WI38 (cell line): Measurements from ENCODE around the gene PBX1.

Experiments used
- H3K4me3 ChIP-seq: 2 replicates; pipeline ENCODE4 v1.5.1; 2011; ENCODE audit warnings: low read depth, mild to moderate bottlenecking, control low read depth, low read length
- TF ChIP-seq, protein P1 (sequence below): IDR thresholded peaks from 2 replicates; pipeline ENCODE4 v1.5.1; 2012; ENCODE audit warnings: low read depth, mild to moderate bottlenecking, control low read depth, low read length

Gene PBX1

DNA sequence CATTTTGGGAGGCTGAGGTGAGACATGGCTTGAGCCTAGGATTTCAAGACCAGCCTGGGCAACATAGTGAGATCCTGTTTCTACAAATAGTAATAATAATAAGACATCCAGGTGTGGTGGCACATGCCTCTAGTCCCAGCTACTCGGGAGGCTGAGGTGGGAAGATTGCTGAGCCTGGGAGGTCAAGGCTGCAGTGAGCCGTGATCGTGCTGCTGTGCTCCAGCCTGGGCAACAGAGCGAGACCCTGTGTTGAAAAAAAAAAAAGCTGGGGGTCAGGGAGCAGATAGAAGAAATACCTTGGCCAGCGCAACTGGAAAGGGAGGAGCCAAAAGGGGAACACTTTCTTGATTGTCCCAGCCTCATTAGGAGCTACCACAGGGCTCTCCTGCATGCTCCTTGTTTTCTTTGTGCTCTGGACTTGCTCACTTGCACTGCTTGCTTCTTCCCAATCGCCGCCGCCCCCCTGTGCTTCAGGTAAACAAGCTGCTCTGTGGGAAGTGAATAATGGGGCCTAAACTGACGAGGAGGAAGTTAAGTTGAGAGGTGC is 31.1 kb downstream of the PBX1 start:
- TF ChIP-seq, protein P1, sequence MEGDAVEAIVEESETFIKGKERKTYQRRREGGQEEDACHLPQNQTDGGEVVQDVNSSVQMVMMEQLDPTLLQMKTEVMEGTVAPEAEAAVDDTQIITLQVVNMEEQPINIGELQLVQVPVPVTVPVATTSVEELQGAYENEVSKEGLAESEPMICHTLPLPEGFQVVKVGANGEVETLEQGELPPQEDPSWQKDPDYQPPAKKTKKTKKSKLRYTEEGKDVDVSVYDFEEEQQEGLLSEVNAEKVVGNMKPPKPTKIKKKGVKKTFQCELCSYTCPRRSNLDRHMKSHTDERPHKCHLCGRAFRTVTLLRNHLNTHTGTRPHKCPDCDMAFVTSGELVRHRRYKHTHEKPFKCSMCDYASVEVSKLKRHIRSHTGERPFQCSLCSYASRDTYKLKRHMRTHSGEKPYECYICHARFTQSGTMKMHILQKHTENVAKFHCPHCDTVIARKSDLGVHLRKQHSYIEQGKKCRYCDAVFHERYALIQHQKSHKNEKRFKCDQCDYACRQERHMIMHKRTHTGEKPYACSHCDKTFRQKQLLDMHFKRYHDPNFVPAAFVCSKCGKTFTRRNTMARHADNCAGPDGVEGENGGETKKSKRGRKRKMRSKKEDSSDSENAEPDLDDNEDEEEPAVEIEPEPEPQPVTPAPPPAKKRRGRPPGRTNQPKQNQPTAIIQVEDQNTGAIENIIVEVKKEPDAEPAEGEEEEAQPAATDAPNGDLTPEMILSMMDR: no peak
- no peak overlapping the region for H3K4me3 ChIP-seq

DNA sequence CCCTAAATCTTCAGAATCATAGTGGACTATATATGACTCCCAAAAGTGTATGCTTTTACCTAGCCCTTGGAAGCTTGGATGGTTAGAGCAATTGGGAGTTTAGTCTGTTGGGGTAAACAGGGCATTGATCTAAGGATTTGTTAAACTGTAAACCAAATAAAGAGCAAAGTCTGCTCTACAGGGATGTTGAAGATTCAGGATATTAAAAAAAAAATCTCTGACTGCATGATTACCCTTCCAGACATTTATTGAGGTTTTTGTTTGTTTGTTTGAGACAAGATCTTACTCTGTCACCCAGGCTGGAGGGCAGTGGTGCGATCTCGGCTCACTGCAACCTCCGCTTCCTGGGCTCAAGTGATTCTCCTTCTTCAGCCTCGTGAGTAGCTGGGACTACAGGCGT is 31.6 kb downstream of the PBX1 start:
- TF ChIP-seq, protein P1: no peak
- H3K4me3 ChIP-seq: no peak overlapping the region

DNA sequence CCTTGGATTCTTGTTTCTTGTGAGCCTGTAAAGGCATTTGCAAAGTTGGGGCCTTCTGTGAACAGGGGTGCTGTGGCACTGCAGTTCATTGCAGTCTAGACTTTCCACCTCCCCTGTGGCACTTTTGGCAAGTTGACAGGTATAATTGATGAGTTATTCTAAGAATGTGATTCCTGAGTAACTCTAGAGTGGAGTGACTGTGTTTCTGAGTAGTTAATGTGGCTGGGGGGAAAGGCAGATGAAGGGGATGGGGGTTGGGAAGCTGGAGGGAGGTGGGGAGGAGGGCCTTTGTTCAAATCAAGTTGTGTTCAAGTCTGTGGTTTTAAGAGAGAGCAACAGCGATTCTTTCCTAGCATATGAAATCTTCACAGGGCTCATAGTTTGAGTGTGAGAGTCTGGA is 32.9 kb downstream of the PBX1 start:
- TF ChIP-seq, protein P1: no peak
- no peak overlapping the region for H3K4me3 ChIP-seq

DNA sequence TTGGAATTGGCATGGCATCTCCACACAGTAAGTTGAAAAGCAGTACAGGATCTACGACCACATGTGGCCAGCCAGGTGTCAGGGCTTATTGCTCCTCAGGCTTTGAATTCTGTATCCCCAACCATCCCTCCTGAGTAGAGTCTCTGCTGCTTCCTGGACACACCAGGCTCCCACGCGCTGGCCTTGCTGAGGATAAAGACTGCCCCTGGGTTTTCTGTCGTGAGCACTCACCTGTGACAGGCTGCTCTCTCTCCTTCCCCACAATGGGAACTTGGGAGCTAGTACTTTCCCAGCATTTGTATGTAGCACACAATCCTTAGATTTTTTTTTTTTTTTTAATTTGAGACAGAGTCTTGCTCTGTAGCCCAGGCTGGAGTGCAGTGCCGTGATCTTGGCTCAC is 33.6 kb downstream of the PBX1 start:
- no peak overlapping the region for H3K4me3 ChIP-seq
- TF ChIP-seq, protein P1: no peak

DNA sequence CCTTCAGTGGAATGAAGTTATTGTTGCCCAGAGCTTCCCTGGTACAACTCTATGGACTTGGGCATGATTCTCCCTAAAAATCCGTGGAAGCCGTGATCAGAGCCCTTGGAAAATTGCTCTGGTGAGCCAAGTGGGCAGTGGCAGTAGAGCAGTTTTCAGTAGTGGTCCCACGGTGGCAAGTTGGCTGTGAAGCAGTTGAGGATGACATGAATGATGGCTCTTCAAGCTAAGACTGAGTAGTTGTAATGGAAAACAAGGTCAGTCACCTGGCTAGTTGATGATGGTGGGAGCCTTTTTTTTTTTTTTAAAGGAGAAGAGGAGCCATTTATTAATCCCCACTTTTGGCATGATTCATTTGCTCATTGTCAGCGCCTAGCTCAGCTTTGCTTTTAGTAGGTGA is 36.2 kb downstream of the PBX1 start:
- TF ChIP-seq, protein P1: no peak
- H3K4me3 ChIP-seq: no peak overlapping the region

DNA sequence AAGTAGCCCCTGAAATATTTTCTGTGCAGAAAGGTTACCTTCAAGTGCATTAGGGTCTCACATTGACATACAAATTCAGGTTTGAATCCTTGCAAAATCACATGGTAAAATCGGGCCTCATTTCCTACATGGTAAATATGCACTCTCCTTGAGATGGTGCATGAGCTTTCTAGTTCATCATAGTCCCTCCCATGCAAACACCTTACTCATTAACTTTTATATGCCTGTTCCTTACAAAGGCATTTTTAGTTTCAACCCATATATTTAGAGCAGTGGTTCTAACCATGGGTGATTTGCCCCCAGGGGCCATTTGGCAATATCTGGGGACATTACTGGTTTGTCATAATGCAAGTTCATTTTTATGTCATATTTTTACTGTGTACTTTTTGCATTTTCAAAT is 37.2 kb downstream of the PBX1 start:
- H3K4me3 ChIP-seq: no peak overlapping the region
- TF ChIP-seq, protein P1: no peak

DNA sequence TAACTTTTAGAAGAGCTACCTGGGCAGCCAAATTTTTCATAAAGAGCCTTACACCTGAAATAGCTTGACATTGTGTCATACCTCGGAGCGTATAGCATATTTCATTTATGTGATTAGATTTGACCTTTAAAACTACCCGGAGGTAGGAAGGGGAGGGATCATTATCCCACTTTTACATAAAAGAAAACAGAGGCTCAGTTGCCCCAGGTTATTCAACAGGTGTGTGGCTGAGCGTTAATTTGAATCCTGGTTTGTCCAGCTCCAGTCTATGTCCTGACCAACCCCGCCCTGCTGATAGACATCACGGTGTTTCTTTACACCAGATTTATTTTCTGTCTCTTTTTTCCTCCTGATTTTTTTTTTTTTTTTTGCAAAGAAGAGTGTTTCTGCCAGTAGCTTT is 39.7 kb downstream of the PBX1 start:
- TF ChIP-seq, protein P1: no peak
- H3K4me3 ChIP-seq: no peak overlapping the region
